Measurements from ENCODE around the gene TMEM9. TPM values are rescaled to one million over a fixed set of nuclear protein-coding genes. Genes with fewer than 3 reads are reported as not detected.

TMEM9 gene
- total RNA-seq, 2 experiments from 2014 or later = 16.8 to 19.8 TPM

GRCh38 chr1:201153474-201154388 is 543 bp downstream of the TMEM9 start:
- CTCF ChIA-PET = interaction anchor here (0.5 to 1.2 kb wide), 6 partner anchors 15 to 264 kb away, joined by 3 to 6 read pairs (median 3); no protein-coding TSS in a partner anchor
- peak overlapping the region; percentile 81 for H3K4me3 Mint-ChIP-seq
- no peak for DNase-seq

GRCh38 chr1:201149400-201149799 is 4.9 kb downstream of the TMEM9 start:
- Mint-ChIP-seq H3K36me3 (ENCODE audit: low read depth) (no peaks in the 10 kb centered on the region), H3K4me3 (no peak overlapping the region), H3K4me1 (peaks cover 10% of the 10 kb centered on the region), H3K9me3 (no peaks in the 10 kb centered on the region), H3K27ac (no peak overlapping the region), H3K27me3 (no peaks in the 10 kb centered on the region)
- ChIA-PET CTCF (interaction anchor here (0.5 to 1.6 kb wide), 9 partner anchors 10 to 1753 kb away, joined by 3 to 5 read pairs (median 4); no protein-coding TSS in a partner anchor), POLR2A (no interaction called here)
- no peak for DNase-seq

More at GRCh38 chr1:201153474-201154388, 543 bp downstream of the TMEM9 start:
- Mint-ChIP-seq H3K36me3 (ENCODE audit: low read depth) (no peaks in the 10 kb centered on the region), H3K27me3 (peaks cover 18% of the 10 kb centered on the region), H3K9me3 (no peaks in the 10 kb centered on the region), H3K27ac (peak overlapping the region; percentile 55), H3K4me1 (peaks cover 15% of the 10 kb centered on the region)
- POLR2A ChIA-PET = interaction anchor here (0.9 to 1.1 kb wide), 5 partner anchors 10 to 801 kb away, joined by 3 to 4 read pairs (median 3); partner anchors contain the start of genes KIF21B and TIMM17A

- no peak for DNase-seq
- H3K27ac Mint-ChIP-seq = no peak overlapping the region
- no peaks in the 10 kb centered on the region for H3K9me3 Mint-ChIP-seq
- no peaks in the 10 kb centered on the region for H3K27me3 Mint-ChIP-seq
- H3K36me3 Mint-ChIP-seq (ENCODE audit: low read depth) = no peaks in the 10 kb centered on the region
- CTCF ChIA-PET = interaction anchor here (2.5 kb wide), 1 partner anchor 28 kb away, joined by 7 read pairs; no protein-coding TSS in a partner anchor
- POLR2A ChIA-PET = interaction anchor here (1.0 kb wide), 1 partner anchor 10 kb away, joined by 3 read pairs; no protein-coding TSS in a partner anchor
- peaks cover under 1% of the 10 kb centered on the region for H3K4me1 Mint-ChIP-seq
- H3K4me3 Mint-ChIP-seq = no peak overlapping the region
Measured at GRCh38 chr1:201147396-201148015, 6.8 kb downstream of the TMEM9 start.

GRCh38 chr1:201146626-201147390 is 7.5 kb downstream of the TMEM9 start:
- DNase-seq = no peak
- no peaks in the 10 kb centered on the region for H3K9me3 Mint-ChIP-seq
- CTCF ChIA-PET = interaction anchor here (2.5 kb wide), 1 partner anchor 28 kb away, joined by 7 read pairs; no protein-coding TSS in a partner anchor
- no peaks in the 10 kb centered on the region for H3K4me1 Mint-ChIP-seq
- H3K27me3 Mint-ChIP-seq = no peaks in the 10 kb centered on the region
- no peaks in the 10 kb centered on the region for H3K36me3 Mint-ChIP-seq (ENCODE audit: low read depth)
- POLR2A ChIA-PET = interaction anchor here (1.0 kb wide), 1 partner anchor 9 kb away, joined by 3 read pairs; no protein-coding TSS in a partner anchor
- H3K4me3 Mint-ChIP-seq = no peak overlapping the region
- H3K27ac Mint-ChIP-seq = no peak overlapping the region

- CTCF ChIA-PET = interaction anchor here (2.5 kb wide), 1 partner anchor 27 kb away, joined by 7 read pairs; no protein-coding TSS in a partner anchor
- Mint-ChIP-seq H3K9me3 (no peaks in the 10 kb centered on the region), H3K36me3 (ENCODE audit: low read depth) (no peaks in the 10 kb centered on the region), H3K4me3 (no peak overlapping the region), H3K27me3 (no peaks in the 10 kb centered on the region), H3K27ac (no peak overlapping the region), H3K4me1 (no peaks in the 10 kb centered on the region)
- POLR2A ChIA-PET = no interaction called here
- no peak for DNase-seq
Measured at GRCh38 chr1:201145816-201146215, 8.5 kb downstream of the TMEM9 start.

- H3K4me3 Mint-ChIP-seq = no peak overlapping the region
- ChIA-PET POLR2A (no interaction called here), CTCF (no interaction called here)
- no peaks in the 10 kb centered on the region for H3K27me3 Mint-ChIP-seq
- no peak overlapping the region for H3K27ac Mint-ChIP-seq
- DNase-seq = no peak
- H3K9me3 Mint-ChIP-seq = no peaks in the 10 kb centered on the region
- H3K4me1 Mint-ChIP-seq = no peaks in the 10 kb centered on the region
- H3K36me3 Mint-ChIP-seq (ENCODE audit: low read depth) = no peaks in the 10 kb centered on the region
Measured at GRCh38 chr1:201145132-201145531, 9.1 kb downstream of the TMEM9 start.

GRCh38 chr1:201144701-201145100 is 9.6 kb downstream of the TMEM9 start:
- Mint-ChIP-seq H3K4me1 (no peaks in the 10 kb centered on the region), H3K9me3 (no peaks in the 10 kb centered on the region), H3K36me3 (ENCODE audit: low read depth) (no peaks in the 10 kb centered on the region), H3K27me3 (no peaks in the 10 kb centered on the region), H3K4me3 (no peak overlapping the region), H3K27ac (no peak overlapping the region)
- DNase-seq = no peak
- POLR2A ChIA-PET = no interaction called here
- CTCF ChIA-PET = no interaction called here

GRCh38 chr1:201143726-201144635 is 10.3 kb downstream of the TMEM9 start:
- Mint-ChIP-seq H3K4me3 (no peak overlapping the region), H3K27ac (no peak overlapping the region), H3K36me3 (ENCODE audit: low read depth) (no peaks in the 10 kb centered on the region), H3K4me1 (no peaks in the 10 kb centered on the region), H3K9me3 (no peaks in the 10 kb centered on the region), H3K27me3 (no peaks in the 10 kb centered on the region)
- POLR2A ChIA-PET = no interaction called here
- CTCF ChIA-PET = no interaction called here
- DNase-seq = no peak

GRCh38 chr1:201142849-201143725 is 11.2 kb downstream of the TMEM9 start:
- POLR2A ChIA-PET = no interaction called here
- Mint-ChIP-seq H3K36me3 (ENCODE audit: low read depth) (no peaks in the 10 kb centered on the region), H3K4me3 (no peak overlapping the region), H3K4me1 (no peaks in the 10 kb centered on the region), H3K27me3 (no peaks in the 10 kb centered on the region), H3K9me3 (no peaks in the 10 kb centered on the region), H3K27ac (no peak overlapping the region)
- CTCF ChIA-PET = interaction anchor here (0.6 kb wide), 1 partner anchor 521 kb away, joined by 5 read pairs; no protein-coding TSS in a partner anchor
- DNase-seq = no peak

- no peak overlapping the region for H3K27ac Mint-ChIP-seq
- no peaks in the 10 kb centered on the region for H3K27me3 Mint-ChIP-seq
- POLR2A ChIA-PET = no interaction called here
- CTCF ChIA-PET = interaction anchor here (0.6 kb wide), 1 partner anchor 520 kb away, joined by 5 read pairs; no protein-coding TSS in a partner anchor
- H3K4me3 Mint-ChIP-seq = no peak overlapping the region
- no peaks in the 10 kb centered on the region for H3K9me3 Mint-ChIP-seq
- H3K36me3 Mint-ChIP-seq (ENCODE audit: low read depth) = no peaks in the 10 kb centered on the region
- no peaks in the 10 kb centered on the region for H3K4me1 Mint-ChIP-seq
- no peak for DNase-seq
Measured at GRCh38 chr1:201142011-201142848, 12.0 kb downstream of the TMEM9 start.

GRCh38 chr1:201141418-201141817 is 12.9 kb downstream of the TMEM9 start:
- Mint-ChIP-seq H3K9me3 (no peaks in the 10 kb centered on the region), H3K4me1 (no peaks in the 10 kb centered on the region), H3K27ac (no peak overlapping the region), H3K4me3 (no peak overlapping the region), H3K36me3 (ENCODE audit: low read depth) (no peaks in the 10 kb centered on the region), H3K27me3 (no peaks in the 10 kb centered on the region)
- POLR2A ChIA-PET = no interaction called here
- CTCF ChIA-PET = interaction anchor here (1.2 kb wide), 1 partner anchor 9 kb away, joined by 3 read pairs; no protein-coding TSS in a partner anchor
- no peak for DNase-seq
